GM18498 (cell line): Measurements from ENCODE around the gene GAST.

Experiments
- ATAC-seq: cut with Tn5 transposase; IDR thresholded peaks from one replicate; pipeline ENCODE4 v1.9.1; 2021; ENCODE audit warnings: mild to moderate bottlenecking, moderate library complexity; ENCODE audit not compliant: unreplicated experiment

GAST gene

GRCh38 chr17:41707803-41708669 is 4.1 kb upstream of the GAST start:
- no peak for ATAC-seq

GRCh38 chr17:41710472-41711090 is 1.6 kb upstream of the GAST start:
- no peak for ATAC-seq

- ATAC-seq = no peak
These were observed 5.5 kb downstream of the GAST start for GRCh38 chr17:41717408-41718286.

- ATAC-seq = no peak
These were observed 6.1 kb downstream of the GAST start for GRCh38 chr17:41718287-41718645.

GRCh38 chr17:41722231-41722630 is 10.1 kb downstream of the GAST start:
- no peak for ATAC-seq

- ATAC-seq = no peak
These were observed 11.8 kb downstream of the GAST start for GRCh38 chr17:41723801-41724475.

GRCh38 chr17:41724476-41725050 is 12.4 kb downstream of the GAST start:
- ATAC-seq = no peak

- ATAC-seq = no peak
These were observed 13.0 kb downstream of the GAST start for GRCh38 chr17:41725134-41725533.

GRCh38 chr17:41728056-41728455 is 15.9 kb downstream of the GAST start:
- ATAC-seq = no peak

- no peak for ATAC-seq
These were observed 18.3 kb downstream of the GAST start for GRCh38 chr17:41730479-41730878.

- ATAC-seq = no peak
These were observed 19.7 kb downstream of the GAST start for GRCh38 chr17:41731836-41732235.

GRCh38 chr17:41733348-41734138 is 21.4 kb downstream of the GAST start:
- ATAC-seq = no peak

- no peak for ATAC-seq
These were observed 22.2 kb downstream of the GAST start, which contains the start of gene HAP1 for GRCh38 chr17:41734139-41734948. Gene HAP1 (minus strand): TSS chr17:41734643. CDS start chr17:41734634, 9 bp downstream.

- ATAC-seq = no peak
These were observed 22.8 kb downstream of the GAST start for GRCh38 chr17:41734949-41735313.

GRCh38 chr17:41735744-41736143 is 23.6 kb downstream of the GAST start:
- ATAC-seq = no peak

- ATAC-seq = no peak
These were observed 25.0 kb downstream of the GAST start for GRCh38 chr17:41736983-41737679.

GRCh38 chr17:41737680-41738023 is 25.5 kb downstream of the GAST start:
- no peak for ATAC-seq

- ATAC-seq = no peak
These were observed 26.1 kb downstream of the GAST start for GRCh38 chr17:41738077-41738800.
